H7 (cell line): ENCODE measurements around the gene PSMB5. TPM values are rescaled to one million over a fixed set of nuclear protein-coding genes. Genes with fewer than 3 reads are reported as not detected.
A peak's percentile ranks its signal among the peaks of the same experiment; 100 is the strongest.

Source experiments
- DNase-seq: peaks from one replicate; pipeline ENCODE4 v3.0.0; 2012
- H3K27me3 ChIP-seq: 2 replicates; pipeline ENCODE4 v1.6.0; 2011; ENCODE audit warnings: mild to moderate bottlenecking, low read length; ENCODE audit not compliant: control insufficient read depth, insufficient read depth
- H3K36me3 ChIP-seq: replicated peaks from 2 replicates; pipeline ENCODE4 v1.5.1; 2011; ENCODE audit warnings: low read length; ENCODE audit not compliant: control insufficient read depth, insufficient read depth
- H3K4me3 ChIP-seq: 2 replicates; pipeline ENCODE4 v1.5.1; 2011; ENCODE audit warnings: low read depth, mild to moderate bottlenecking, control low read depth, low read length, moderate library complexity; ENCODE audit not compliant: insufficient read depth
- total RNA-seq: library from RNA; depleted of rRNA; stranded (reverse); fragments of >200 nt; shearing (Covaris generic); gene quantifications from 2 replicates; pipeline ENCODE4 v1.2.3, GENCODE V29; 2014

Gene PSMB5
- total RNA-seq, 1 experiment from 2014 or later: 328 TPM

DNA sequence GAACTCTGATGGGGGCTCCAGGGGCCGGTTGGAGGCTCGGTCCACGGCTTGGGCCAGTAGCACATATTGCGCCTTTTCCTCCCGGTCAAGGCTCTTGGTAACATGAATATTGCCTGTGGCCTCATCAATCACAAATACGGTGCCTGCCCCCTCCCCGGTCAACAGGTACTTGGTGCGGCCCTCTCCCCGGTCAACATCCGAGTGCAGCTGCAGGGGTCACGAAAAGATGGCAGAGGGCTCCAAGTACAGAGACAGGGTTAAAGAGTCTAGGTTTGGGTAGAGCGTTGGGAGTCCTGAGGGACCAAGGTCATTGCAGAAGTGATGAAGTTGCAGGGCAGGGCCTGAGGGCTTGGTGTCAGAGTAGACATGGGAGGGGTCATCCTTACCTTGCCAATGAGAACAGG is 20.4 kb upstream of the PSMB5 start:
- no peak overlapping the region for H3K4me3 ChIP-seq
- H3K27me3 ChIP-seq: peaks cover 7% of the 10 kb centered on the region
- peaks cover 11% of the 10 kb centered on the region for H3K36me3 ChIP-seq
- DNase-seq: no peak

DNA sequence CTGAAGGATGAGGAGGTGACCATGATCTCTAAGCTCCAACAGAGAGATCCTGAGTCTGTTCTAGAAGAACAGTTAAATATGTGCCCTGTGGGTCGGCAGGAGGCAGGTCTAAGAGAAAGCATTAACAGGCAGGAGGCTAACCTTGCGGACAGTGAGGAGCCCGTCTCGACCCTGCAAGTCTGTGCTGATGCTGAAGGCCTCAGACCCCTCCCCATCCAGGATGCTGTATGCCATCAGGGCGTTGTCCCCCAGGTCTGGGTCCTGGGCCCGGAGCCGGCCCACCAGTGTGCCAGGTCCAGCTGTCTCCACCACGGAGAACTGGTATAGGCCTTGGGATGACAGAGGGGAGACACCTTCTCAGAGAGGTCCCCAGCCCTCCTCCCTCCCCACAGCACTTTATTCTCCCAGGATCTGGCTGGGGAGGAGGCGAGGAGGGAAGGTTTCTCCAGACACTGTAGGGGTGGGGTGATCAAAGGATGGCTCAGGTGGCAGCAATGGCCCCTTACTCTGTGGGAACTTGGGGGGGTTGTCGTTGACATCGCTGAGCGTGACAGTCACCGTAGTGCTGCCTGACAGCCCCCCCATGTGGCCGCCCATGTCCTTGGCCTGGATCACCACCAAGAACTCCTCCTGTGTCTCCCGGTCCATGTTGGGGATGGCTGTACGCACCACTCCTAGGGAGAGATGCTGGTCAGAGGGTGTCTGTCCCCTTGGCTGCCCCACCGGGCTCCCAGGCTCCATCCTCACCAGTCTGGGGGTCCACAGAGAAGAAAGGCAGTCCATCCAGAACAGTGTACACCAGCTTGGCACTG is 19.5 kb upstream of the PSMB5 start:
- H3K36me3 ChIP-seq: peaks cover 7% of the 10 kb centered on the region
- peak; percentile 76 for DNase-seq
- no peak overlapping the region for H3K4me3 ChIP-seq
- peaks cover 7% of the 10 kb centered on the region for H3K27me3 ChIP-seq

DNA sequence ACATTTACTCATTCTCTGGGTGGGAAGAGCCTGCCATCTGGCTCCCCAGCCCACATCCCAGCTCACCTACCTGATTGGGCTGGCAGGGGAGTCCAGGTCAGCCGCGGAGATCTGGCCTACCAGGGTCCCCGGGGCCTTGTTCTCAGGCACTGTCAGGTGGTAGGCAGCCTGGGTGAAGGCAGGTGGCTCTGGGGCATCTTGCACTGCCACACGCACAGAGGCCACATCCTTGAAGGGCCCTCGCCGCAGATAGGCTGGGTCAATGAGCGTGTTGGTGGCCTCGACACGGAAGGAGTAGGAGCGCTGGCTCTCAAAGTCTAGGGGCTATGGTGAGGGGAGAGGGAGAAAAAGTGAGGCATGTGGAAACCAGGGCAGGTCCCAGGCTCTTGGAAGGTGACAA is 18.7 kb upstream of the PSMB5 start:
- no peak overlapping the region for H3K4me3 ChIP-seq
- H3K36me3 ChIP-seq: peaks cover 3% of the 10 kb centered on the region; the same call in 1 of the 2 replicates
- peak; percentile 41 for DNase-seq
- H3K27me3 ChIP-seq: peaks cover 7% of the 10 kb centered on the region

DNA sequence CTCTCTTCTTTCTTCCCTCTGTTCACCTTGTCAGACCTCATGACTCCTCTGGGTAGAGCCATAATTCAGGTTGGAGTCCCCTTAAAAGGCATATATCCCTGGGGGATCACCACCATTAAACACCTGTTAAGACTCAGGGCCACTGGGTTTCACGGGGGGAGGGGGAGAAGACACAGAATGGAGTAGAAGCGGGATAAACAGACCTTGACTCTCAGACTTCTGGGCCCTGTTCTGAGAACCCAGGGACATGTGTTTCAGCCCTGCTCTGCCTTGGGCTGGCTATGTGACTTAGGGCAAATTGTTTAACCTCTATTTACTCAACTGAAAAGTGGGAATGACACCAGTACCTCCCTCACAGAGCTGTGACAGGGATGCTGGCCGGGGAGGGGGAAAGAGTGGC is 18.0 kb upstream of the PSMB5 start:
- H3K4me3 ChIP-seq: no peak overlapping the region
- no peak for DNase-seq
- peaks cover 3% of the 10 kb centered on the region; the same call in 1 of the 2 replicates for H3K36me3 ChIP-seq
- peaks cover 7% of the 10 kb centered on the region for H3K27me3 ChIP-seq

DNA sequence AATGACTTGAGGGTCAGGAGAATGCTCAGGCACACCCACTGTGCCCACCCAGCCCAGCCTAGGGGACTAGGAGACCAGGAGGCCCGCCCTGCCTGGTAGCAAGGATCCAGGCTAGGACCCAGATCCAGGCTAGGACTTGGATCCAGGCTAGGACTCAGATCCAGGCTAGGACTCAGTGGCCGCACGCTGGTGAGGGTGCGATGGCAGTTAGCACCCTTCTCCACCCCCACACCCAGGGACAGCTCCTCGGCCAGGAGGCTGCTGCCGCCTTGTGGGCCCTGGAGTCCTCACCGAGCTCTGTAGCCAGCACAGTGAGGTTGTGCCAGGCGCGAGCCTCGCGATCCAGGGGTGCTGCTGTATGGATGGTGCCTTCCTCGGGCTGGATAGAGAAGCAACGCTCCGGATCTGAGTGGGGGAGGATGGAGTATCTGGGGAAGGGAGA is 17.5 kb upstream of the PSMB5 start:
- H3K4me3 ChIP-seq: no peak overlapping the region
- peak; percentile 86 for DNase-seq
- peaks cover 7% of the 10 kb centered on the region for H3K27me3 ChIP-seq
- H3K36me3 ChIP-seq: peaks cover 3% of the 10 kb centered on the region; the same call in 1 of the 2 replicates

DNA sequence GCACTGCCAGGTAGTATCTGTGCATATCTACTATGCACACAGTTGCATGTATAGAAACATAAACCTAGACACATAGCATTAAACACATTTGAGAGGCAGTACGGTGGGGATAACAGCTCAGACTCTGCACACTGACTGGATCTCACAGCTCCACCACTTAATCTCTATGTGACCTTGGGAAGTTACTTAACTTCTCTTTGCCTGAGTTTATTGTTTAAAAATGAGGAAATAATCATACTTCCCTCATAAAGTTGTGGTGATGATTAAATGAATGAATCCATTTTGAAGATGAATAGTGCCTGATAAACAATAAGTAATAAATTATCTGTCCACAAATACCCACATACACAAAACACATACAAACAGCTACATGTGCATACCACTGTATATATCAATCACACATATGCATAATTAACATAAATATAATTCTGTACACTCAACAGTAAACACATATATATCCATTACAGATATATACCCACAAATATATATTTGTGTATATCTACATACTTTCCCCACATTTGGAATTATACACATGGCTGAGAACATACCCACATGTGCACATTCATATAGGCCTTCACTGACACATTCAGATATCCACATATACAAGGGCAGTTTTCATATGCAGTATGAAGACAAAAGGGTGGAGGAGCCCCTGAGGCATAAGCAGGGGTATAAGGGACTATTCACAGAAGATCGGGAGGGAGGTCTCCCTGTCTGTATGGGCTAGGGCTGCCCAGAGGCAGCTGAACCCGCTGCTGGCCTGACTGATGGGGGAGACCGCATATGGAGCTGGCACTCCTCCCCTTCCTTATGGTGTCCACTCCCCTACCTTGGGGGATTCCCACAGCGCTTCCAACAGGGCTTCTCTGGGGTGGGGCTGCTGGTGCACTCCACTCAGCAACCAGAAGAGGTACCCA is 16.7 kb upstream of the PSMB5 start:
- no peak for DNase-seq
- Histone ChIP-seq H3K36me3 (peaks cover 3% of the 10 kb centered on the region; the same call in 1 of the 2 replicates), H3K4me3 (no peak overlapping the region), H3K27me3 (no peaks in the 10 kb centered on the region; the same call in 1 of the 2 replicates)

DNA sequence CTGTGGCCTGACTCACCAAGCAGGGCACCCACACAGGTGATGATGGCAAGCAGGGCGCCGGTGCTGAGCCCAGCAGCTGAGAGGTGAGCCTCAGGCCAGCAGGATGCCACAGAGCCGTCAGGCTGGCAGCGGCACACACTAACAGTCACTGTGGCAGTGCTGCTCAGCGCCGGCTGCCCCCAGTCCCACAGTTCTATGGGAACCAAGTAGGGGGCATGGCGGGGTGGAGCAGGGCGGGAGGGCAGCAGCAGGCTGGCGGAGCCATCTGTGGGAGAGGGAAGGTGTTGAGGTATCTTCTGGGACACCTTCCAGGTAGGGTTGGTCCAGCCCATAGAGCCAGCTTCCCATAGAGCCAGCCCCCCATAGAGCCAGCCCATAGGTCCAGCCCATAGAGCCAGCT is 14.3 kb upstream of the PSMB5 start:
- no peak for DNase-seq
- peaks cover 3% of the 10 kb centered on the region; the same call in 1 of the 2 replicates for H3K36me3 ChIP-seq
- H3K4me3 ChIP-seq: no peak overlapping the region
- no peaks in the 10 kb centered on the region for H3K27me3 ChIP-seq

DNA sequence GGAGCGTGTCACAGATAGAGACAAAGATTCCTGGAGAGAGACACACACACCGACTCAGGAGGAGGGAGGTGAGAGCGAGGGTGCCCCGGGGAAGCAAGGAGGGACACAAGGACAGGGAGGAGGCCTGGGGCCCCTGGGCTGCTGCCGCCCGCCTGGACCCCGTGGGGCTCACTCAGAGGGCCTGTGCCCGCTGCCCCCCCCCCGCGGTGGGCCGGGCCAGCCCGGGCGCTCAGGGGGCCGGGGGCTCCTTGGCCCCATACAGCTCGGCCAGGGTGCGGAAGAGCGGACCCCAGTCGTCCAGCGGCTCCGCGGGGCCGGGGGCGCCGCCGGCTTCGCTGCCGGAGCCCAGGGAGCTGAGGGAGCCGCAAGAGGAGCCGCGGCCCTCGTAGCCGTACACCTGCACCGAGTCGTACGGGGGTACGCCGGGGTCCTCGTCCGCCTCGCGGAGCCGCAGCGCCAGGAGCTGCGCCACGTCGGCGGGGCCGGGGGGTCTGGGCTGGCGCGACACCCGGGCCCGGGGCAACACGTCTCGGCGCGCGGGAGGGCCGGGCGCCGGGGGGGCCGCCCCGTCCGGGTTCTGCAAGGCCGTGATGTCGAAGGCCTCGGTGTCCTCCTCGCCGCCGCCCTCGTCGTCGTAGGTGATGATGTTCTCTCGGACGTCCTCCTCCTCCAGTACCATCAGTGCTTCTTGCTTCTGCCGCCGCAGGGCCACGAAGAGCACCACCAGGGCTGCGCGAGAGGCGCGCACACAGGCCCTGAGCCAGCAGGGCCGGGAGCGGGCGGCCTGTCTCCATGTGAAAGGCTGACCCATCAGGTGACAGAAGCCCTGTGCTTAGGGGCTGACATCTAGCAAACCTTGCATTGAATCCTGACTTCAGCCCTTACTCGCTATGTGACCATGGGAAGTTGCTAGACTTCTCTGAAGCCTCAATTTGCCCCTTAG is 13.3 kb upstream of the PSMB5 start:
- H3K4me3 ChIP-seq: no peak overlapping the region

DNA sequence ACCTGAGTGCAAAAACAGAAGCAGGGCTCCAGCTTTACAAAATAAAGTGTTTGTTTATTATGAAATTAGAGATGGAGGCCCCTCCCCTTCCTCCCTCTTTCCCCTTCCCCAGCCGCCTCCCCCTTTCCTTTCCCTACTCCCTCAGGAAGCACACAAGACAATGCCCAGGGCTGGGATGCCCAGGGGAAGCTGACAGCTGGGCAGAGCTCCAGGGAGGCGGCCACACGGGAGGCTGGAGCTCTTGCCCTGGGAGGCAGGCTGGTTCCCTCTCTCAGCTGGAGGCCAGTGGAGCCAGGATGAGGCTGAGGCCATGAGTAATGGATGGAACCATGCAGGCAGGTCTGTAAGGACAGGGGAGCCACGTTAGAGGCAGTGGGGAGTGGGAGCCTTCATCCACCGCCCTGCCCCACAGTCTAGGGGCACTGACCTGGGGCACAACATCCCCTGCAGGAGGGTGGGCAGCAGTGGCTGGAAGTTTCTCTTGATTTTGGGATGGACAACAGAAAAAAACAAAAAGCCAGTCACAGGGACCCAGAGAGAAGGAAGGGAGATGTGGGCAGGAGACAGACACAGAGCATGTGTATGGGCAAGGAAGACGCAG is 12.4 kb upstream of the PSMB5 start:
- H3K27me3 ChIP-seq: no peaks in the 10 kb centered on the region
- no peak overlapping the region for H3K4me3 ChIP-seq
- DNase-seq: no peak
- 0 out of 2 replicates have a peak, but pooled peaks cover 1% of the 10 kb centered on the region for H3K36me3 ChIP-seq

More for the DNA sequence above, 13.3 kb upstream of the PSMB5 start:
- 0 out of 2 replicates have a peak, but pooled peaks cover 1% of the 10 kb centered on the region for H3K36me3 ChIP-seq
- no peak for DNase-seq
- no peaks in the 10 kb centered on the region for H3K27me3 ChIP-seq

DNA sequence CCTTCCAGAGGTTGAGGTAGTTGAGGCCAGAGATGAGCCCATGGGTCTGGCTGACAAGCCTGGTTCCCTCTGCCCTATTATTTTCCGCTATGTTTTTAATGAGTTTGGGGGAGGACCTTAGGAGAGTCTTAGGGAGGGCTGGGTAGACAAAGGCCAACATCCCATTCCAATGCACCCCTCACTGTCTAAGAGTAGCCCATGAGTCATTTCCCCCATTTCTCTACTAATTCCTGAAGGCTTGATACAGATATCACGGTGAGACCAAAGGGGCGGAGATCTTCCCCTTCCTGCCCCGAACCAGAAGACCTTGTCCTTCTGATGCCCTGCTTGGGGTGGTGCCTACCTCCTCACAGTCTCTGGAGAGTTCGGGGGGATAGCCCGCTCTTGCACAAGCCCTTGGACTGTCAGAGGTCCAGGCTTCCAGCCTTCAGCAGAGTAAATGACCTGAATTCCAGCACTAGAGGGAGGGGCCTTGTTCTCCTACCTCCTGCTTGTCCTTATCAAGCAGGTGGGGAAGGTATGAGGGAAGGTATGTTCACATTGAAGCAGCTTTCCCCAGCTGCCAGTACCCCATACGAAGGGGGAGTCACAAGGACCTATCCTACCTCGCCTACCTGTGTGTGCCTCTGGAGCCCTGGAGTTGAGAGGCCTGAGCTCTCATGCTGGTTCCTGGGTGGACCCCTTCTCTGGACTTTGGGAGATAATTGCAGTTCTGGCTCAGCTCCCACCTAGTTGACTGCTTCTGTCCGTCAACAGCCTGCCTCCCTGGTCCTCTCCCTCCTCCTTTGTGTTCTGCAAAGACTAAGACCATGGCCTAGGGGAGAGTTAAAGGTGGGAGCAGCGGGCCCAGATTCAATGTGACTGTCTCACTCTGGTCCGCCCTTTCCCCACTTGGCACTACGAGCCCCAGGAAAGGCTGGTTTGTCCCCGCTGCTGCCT is 11.0 kb upstream of the PSMB5 start:
- DNase-seq: no peak
- no peak overlapping the region for H3K4me3 ChIP-seq
- 0 out of 2 replicates have a peak, but pooled peaks cover 1% of the 10 kb centered on the region for H3K36me3 ChIP-seq
- no peaks in the 10 kb centered on the region for H3K27me3 ChIP-seq

DNA sequence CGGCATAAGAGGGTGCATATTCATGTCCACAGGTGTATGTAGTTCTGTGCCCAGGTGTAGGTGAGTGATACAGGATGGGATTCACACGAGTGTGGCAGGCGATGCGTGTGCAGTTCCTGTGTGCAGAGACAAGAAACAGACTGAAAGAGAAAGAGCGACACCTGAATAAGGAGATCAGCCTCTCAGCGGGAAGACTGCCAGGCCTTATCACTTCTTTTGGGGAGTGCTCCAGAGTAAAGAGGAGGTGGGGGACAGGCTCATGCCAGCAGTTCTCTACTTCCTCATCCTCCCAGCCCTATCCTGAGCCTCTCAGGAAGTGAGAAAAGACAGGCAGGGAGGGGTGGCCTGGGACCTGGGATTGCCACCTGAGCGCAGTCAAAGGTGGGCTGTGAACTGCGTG is 10.1 kb upstream of the PSMB5 start:
- no peaks in the 10 kb centered on the region for H3K27me3 ChIP-seq
- no peaks in the 10 kb centered on the region for H3K36me3 ChIP-seq
- DNase-seq: no peak
- H3K4me3 ChIP-seq: no peak overlapping the region

DNA sequence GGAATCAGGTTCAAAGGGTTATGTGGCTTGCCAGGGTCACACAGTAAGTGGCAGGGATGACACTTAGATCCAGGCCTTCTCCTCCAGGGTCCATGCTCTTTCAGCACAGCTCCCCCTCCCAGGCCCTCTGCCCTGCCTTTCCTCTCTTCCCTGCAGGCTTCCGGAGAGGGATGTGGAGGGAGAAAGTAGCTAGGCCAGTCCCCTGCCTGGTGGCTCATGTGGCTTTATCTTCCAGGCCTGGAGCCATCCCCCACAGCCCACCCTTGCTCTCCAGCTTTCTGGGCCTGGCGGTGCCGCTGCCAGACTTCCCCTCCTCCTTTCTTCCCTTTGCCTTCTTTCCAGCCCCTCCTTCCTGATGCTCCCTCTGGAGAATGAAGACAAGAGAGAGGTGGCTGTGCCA is 9.1 kb upstream of the PSMB5 start:
- no peaks in the 10 kb centered on the region for H3K36me3 ChIP-seq
- no peaks in the 10 kb centered on the region for H3K27me3 ChIP-seq
- no peak for DNase-seq
- H3K4me3 ChIP-seq: no peak overlapping the region

DNA sequence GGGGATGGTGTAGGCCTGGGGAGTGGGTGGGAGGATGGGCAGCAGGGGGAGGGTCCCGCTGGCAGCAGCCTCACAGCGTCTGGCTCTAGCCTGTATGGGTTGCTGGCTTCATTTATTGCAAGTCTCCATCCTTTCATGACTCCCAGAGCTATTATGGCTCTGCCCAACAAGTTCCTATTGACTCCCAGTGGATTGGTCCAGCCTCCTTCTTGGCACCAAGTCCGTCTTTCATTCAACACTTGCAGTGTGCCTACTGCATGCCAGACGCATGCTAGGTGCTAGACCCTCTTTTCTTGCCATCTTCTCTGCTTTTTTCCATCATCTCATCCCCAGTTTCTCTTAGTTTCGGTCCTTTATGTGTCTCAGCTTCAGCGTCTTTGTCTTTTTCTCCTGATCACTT is 8.4 kb upstream of the PSMB5 start:
- H3K4me3 ChIP-seq: no peak overlapping the region
- no peaks in the 10 kb centered on the region for H3K27me3 ChIP-seq
- DNase-seq: no peak
- no peaks in the 10 kb centered on the region for H3K36me3 ChIP-seq
